Liver (tissue), 9 donors: Measurements from ENCODE around the gene GABRR1. TPM values are rescaled to one million over a fixed set of nuclear protein-coding genes. Genes with fewer than 3 reads are reported as not detected.
"Not testable (repeated sequence)": the region's sequence is repeated elsewhere in the genome, so short reads cannot be mapped to it uniquely, and the experiment has no call there.

ENCODE experiments used
- DNase-seq: peaks from one replicate; pipeline ENCODE4 v3.0.0-alpha.2; 2017; ENCODE audit warnings: low spot score
- H3K27ac ChIP-seq, 2 donors: one replicate each; pipeline ENCODE4 v1.7.0; 2013; ENCODE audit warnings: inconsistent platforms in 2 of 2, low read length in 2 of 2, control low read depth in 1 of 2, low read depth in 1 of 2, mild to moderate bottlenecking in 1 of 2
- H3K27me3 ChIP-seq, 4 donors: one replicate each; pipeline versions ENCODE4 v1.6.1 to v1.7.0; 2013; ENCODE audit warnings: low read length in 3 of 4, inconsistent platforms in 1 of 4, mild to moderate bottlenecking in 1 of 4, moderate library complexity in 1 of 4; ENCODE audit not compliant: control insufficient read depth in 4 of 4, insufficient read depth in 4 of 4
- H3K36me3 ChIP-seq, 4 donors: one replicate each; pipeline versions ENCODE4 v1.6.1 to v1.7.0; 2013; ENCODE audit warnings: low read length in 3 of 4, mild to moderate bottlenecking in 3 of 4, low read depth in 1 of 4, moderate library complexity in 1 of 4; ENCODE audit not compliant: control insufficient read depth in 4 of 4, insufficient read depth in 3 of 4
- H3K4me1 ChIP-seq, 4 donors: one replicate each; pipeline versions ENCODE4 v1.6.1 to v1.7.0; 2013; ENCODE audit warnings: low read length in 3 of 4, mild to moderate bottlenecking in 3 of 4, moderate library complexity in 1 of 4; ENCODE audit not compliant: control insufficient read depth in 4 of 4, insufficient read depth in 4 of 4
- H3K4me3 ChIP-seq, 3 donors: one replicate each; pipeline versions ENCODE4 v1.6.1 to v1.7.0; 2013; ENCODE audit warnings: low read length in 3 of 3, control low read depth in 1 of 3, low read depth in 1 of 3, mild to moderate bottlenecking in 1 of 3
- H3K9ac ChIP-seq, 2 donors: one replicate each; pipeline ENCODE4 v1.7.0; 2013; ENCODE audit warnings: low read length in 2 of 2, mild to moderate bottlenecking in 2 of 2, moderate library complexity in 2 of 2, control low read depth in 1 of 2, low read depth in 1 of 2
- H3K9me3 ChIP-seq, 4 donors: one replicate each; pipeline versions ENCODE4 v1.6.1 to v1.7.0; 2013; ENCODE audit warnings: low read length in 3 of 4; ENCODE audit not compliant: control insufficient read depth in 4 of 4
- ATF3 ChIP-seq: IDR thresholded peaks from 2 replicates; pipeline ENCODE4 v1.6.1; 2016; ENCODE audit warnings: antibody characterized with exemption
- CTCF ChIP-seq: fragments of 150-350 bp; IDR thresholded peaks from 2 replicates; pipeline ENCODE4 v1.5.1; 2017; ENCODE audit warnings: improper control_type of control experiment, low read depth, low read length; ENCODE audit not compliant: missing input control
- EGR1 ChIP-seq, 2 donors: IDR thresholded peaks; 2 replicates each; pipeline ENCODE4 v1.6.1; 2016 to 2018; ENCODE audit warnings: antibody characterized with exemption in 2 of 2, low read depth in 2 of 2
- FOXA1 ChIP-seq: IDR thresholded peaks from 2 replicates; pipeline ENCODE4 v1.6.1; 2016; ENCODE audit warnings: antibody characterized with exemption
- FOXA2 ChIP-seq: IDR thresholded peaks from 2 replicates; pipeline ENCODE4 v1.6.1; 2016; ENCODE audit warnings: antibody characterized with exemption
- GABPA ChIP-seq, 2 donors: IDR thresholded peaks in 1 of 2; conservative IDR thresholded peaks in 1 of 2; 2 replicates each; pipeline ENCODE4 v1.6.1; 2016; ENCODE audit warnings: antibody characterized with exemption in 2 of 2, mild to moderate bottlenecking in 1 of 2, moderate library complexity in 1 of 2
- HNF4A ChIP-seq, 2 donors: conservative IDR thresholded peaks; 2 replicates each; pipeline ENCODE4 v1.6.1; 2016; ENCODE audit warnings: antibody characterized with exemption in 2 of 2, mild to moderate bottlenecking in 2 of 2
- HNF4G ChIP-seq: IDR thresholded peaks from 2 replicates; pipeline ENCODE4 v1.6.1; 2016; ENCODE audit warnings: antibody characterized with exemption
- JUND ChIP-seq, 2 donors: IDR thresholded peaks; 2 replicates each; pipeline ENCODE4 v1.6.1; 2016; ENCODE audit warnings: antibody characterized with exemption in 2 of 2
- NR2F2 ChIP-seq: IDR thresholded peaks from 2 replicates; pipeline ENCODE4 v1.6.1; 2016; ENCODE audit warnings: antibody characterized with exemption
- RAD21 ChIP-seq, 2 donors: IDR thresholded peaks; 2 replicates each; pipeline ENCODE4 v1.6.1; 2016; ENCODE audit warnings: antibody characterized with exemption in 2 of 2, mild to moderate bottlenecking in 2 of 2
- REST ChIP-seq: IDR thresholded peaks from 2 replicates; pipeline ENCODE4 v1.6.1; 2016; ENCODE audit warnings: antibody characterized with exemption, mild to moderate bottlenecking
- RXRA ChIP-seq, 2 donors: IDR thresholded peaks; 2 replicates each; pipeline ENCODE4 v1.6.1; 2017 to 2018; ENCODE audit warnings: antibody characterized with exemption in 2 of 2, mild to moderate bottlenecking in 1 of 2
- SP1 ChIP-seq: IDR thresholded peaks from 2 replicates; pipeline ENCODE4 v1.6.1; 2018; ENCODE audit warnings: antibody characterized with exemption, mild to moderate bottlenecking
- TAF1 ChIP-seq: conservative IDR thresholded peaks from 2 replicates; pipeline ENCODE4 v1.6.1; 2016; ENCODE audit warnings: antibody characterized with exemption, mild to moderate bottlenecking
- YY1 ChIP-seq: IDR thresholded peaks from 2 replicates; pipeline ENCODE4 v1.6.1; 2016; ENCODE audit warnings: antibody characterized with exemption, mild to moderate bottlenecking
- ZBTB33 ChIP-seq: IDR thresholded peaks from 2 replicates; pipeline ENCODE4 v1.6.1; 2016; ENCODE audit warnings: antibody characterized with exemption
- WGBS: extraction: QIAGEN DNeasy Blood & Tissue Kit; methylation state at CpG from one replicate; pipeline ENCODE4 v1.1.7; 2013; 5-methylcytosine and 5-hydroxymethylcytosine counted together
- polyA plus RNA-seq, 2 donors: library from polyadenylated mRNA; stranded (reverse) in 1 of 2; unstranded in 1 of 2; fragments of 200-250 nt in 1 of 2; fragments of >200 nt in 1 of 2; fragmentation: Nextera tagmentation in 1 of 2; extraction: Ambion mirVana in 1 of 2; gene quantifications; one replicate each; pipeline versions ENCODE4 v1.2.1 to v1.2.3, GENCODE V29; 2013 to 2015
- total RNA-seq, 2 donors: library from RNA; depleted of rRNA; stranded (reverse); fragments of >200 nt; gene quantifications; one replicate each; pipeline ENCODE4 v1.2.3, GENCODE V29; 2014
- TF ChIP-seq, protein P1 (sequence below): IDR thresholded peaks from 2 replicates; pipeline ENCODE4 v1.6.1; 2016; ENCODE audit warnings: antibody characterized with exemption
- donor health status: healthy.
- donor health status: healthy.
- donor health status: healthy.
- donor health status: healthy.
- donor health status: healthy.

Gene GABRR1
- total and polyA plus RNA-seq, 4 donors: not detected

DNA sequence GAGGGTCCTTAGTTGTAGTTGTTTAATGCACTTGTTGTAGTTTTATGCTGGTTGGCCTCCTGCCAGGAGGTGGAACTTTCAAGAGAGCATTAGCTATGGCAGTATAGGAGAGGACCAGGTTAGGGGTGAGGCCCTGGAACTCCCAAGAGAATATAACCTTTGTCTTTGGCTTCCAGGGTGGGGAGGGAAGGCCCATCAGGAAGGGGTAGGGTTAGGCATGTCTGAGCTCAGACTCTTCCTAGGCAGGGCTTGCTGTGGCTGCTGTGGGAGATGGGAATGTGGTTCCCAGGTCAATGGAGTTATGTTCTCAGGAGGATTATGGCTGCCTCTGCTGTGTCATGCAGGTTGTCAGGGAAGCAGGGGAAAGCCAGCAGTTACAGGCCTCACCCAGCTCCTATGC, 20.0 kb upstream of the GABRR1 start:
- Histone ChIP-seq H3K27me3 (no peaks in the 10 kb centered on the region), H3K27ac (no peak overlapping the region)
- TF ChIP-seq ATF3 (no peak), ZBTB33 (no peak), REST (no peak), SP1 (no peak), RXRA (IDR thresholded peaks at IDR 0.05) (no peak), FOXA1 (no peak), HNF4G (no peak), JUND (IDR thresholded peaks at IDR 0.05) (no peak), TAF1 (no peak), FOXA2 (no peak), EGR1 (IDR thresholded peaks at IDR 0.05; ENCODE audit: low read depth in 2 of 2) (no peak), NR2F2 (no peak), GABPA (IDR thresholded peaks at IDR 0.05 in 1 of 2, conservative IDR thresholded peaks at IDR 0.05 in 1 of 2) (no peak), HNF4A (conservative IDR thresholded peaks at IDR 0.05) (no peak), YY1 (no peak), RAD21 (IDR thresholded peaks at IDR 0.05) (no peak), CTCF (no peak)
- TF ChIP-seq, protein P1, sequence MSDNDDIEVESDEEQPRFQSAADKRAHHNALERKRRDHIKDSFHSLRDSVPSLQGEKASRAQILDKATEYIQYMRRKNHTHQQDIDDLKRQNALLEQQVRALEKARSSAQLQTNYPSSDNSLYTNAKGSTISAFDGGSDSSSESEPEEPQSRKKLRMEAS: no peak

GRCh38 chr6:89233605-89234004, 16.4 kb upstream of the GABRR1 start:
- H3K4me3 ChIP-seq, H3K9me3 ChIP-seq: not testable (repeated sequence)
- 89% methylated on average over 15 of the region's 15 CpGs for WGBS

More for the DNA sequence above, 20.0 kb upstream of the GABRR1 start:
- Histone ChIP-seq H3K4me1 (peaks cover 0 to 1% (median 0%) of the 10 kb centered on the region in 4 donors), H3K36me3 (no peaks in the 10 kb centered on the region), H3K4me3 (no peak overlapping the region), H3K9ac (no peak overlapping the region), H3K9me3 (no peaks in the 10 kb centered on the region)
- no peak for DNase-seq

More at GRCh38 chr6:89233605-89234004, 16.4 kb upstream of the GABRR1 start:
- H3K9ac ChIP-seq, H3K36me3 ChIP-seq, H3K27ac ChIP-seq, DNase-seq, H3K4me1 ChIP-seq, H3K27me3 ChIP-seq: not testable (repeated sequence)
